Measurements from ENCODE around the gene CNTNAP5.
"Not testable (repeated sequence)": the region's sequence is repeated elsewhere in the genome, so short reads cannot be mapped to it uniquely, and the experiment has no call there.

CNTNAP5 gene

GRCh38 chr2:124343827-124344498, 318.9 kb downstream of the CNTNAP5 start:
- no peak overlapping the region for H3K4me3 ChIP-seq (ENCODE audit: low read depth, low read length)

GRCh38 chr2:124347209-124347608, 322.1 kb downstream of the CNTNAP5 start:
- no peak for TF ChIP-seq CTCF (IDR thresholded peaks at IDR 0.05; ENCODE audit: insufficient read depth, low read depth, low read length, missing control alignments)
- H3K4me3 ChIP-seq (ENCODE audit: low read depth, low read length) = no peak overlapping the region
- no peak for DNase-seq (ENCODE audit: low read depth)

More at GRCh38 chr2:124343827-124344498, 318.9 kb downstream of the CNTNAP5 start:
- no peak for TF ChIP-seq CTCF (IDR thresholded peaks at IDR 0.05; ENCODE audit: insufficient read depth, low read depth, low read length, missing control alignments)
- DNase-seq (ENCODE audit: low read depth) = no peak

GRCh38 chr2:124353656-124354055, 328.6 kb downstream of the CNTNAP5 start:
- DNase-seq (ENCODE audit: low read depth) = no peak
- no peak overlapping the region for H3K4me3 ChIP-seq (ENCODE audit: low read depth, low read length)
- TF ChIP-seq CTCF (IDR thresholded peaks at IDR 0.05; ENCODE audit: insufficient read depth, low read depth, low read length, missing control alignments) = no peak

GRCh38 chr2:124354466-124354865, 329.4 kb downstream of the CNTNAP5 start:
- DNase-seq (ENCODE audit: low read depth) = no peak
- no peak overlapping the region for H3K4me3 ChIP-seq (ENCODE audit: low read depth, low read length)
- no peak for TF ChIP-seq CTCF (IDR thresholded peaks at IDR 0.05; ENCODE audit: insufficient read depth, low read depth, low read length, missing control alignments)

- DNase-seq (ENCODE audit: low read depth); H3K4me3 ChIP-seq (ENCODE audit: low read depth, low read length): not testable (repeated sequence)
Measured at GRCh38 chr2:124361966-124362365, 336.9 kb downstream of the CNTNAP5 start.

GRCh38 chr2:124369181-124369580, 344.1 kb downstream of the CNTNAP5 start:
- no peak for DNase-seq (ENCODE audit: low read depth)
- TF ChIP-seq CTCF (IDR thresholded peaks at IDR 0.05; ENCODE audit: insufficient read depth, low read depth, low read length, missing control alignments) = no peak
- H3K4me3 ChIP-seq (ENCODE audit: low read depth, low read length) = no peak overlapping the region

- no peak for TF ChIP-seq CTCF (IDR thresholded peaks at IDR 0.05; ENCODE audit: insufficient read depth, low read depth, low read length, missing control alignments)
- DNase-seq (ENCODE audit: low read depth) = no peak
- H3K4me3 ChIP-seq (ENCODE audit: low read depth, low read length) = no peak overlapping the region
Measured at GRCh38 chr2:124380221-124380749, 355.2 kb downstream of the CNTNAP5 start.
